Subcutaneous adipose tissue (tissue), 4 donors: ENCODE measurements around the gene UQCRC2. TPM values are rescaled to one million over a fixed set of nuclear protein-coding genes. Genes with fewer than 3 reads are reported as not detected.

Source experiments
- CTCF ChIP-seq: fragments of 450-650 bp; IDR thresholded peaks from one replicate; pipeline ENCODE4 v1.5.1; 2016; ENCODE audit warnings: low read depth, mild to moderate bottlenecking, control low read depth, antibody characterized with exemption, moderate library complexity
- total RNA-seq, 4 donors: library from RNA; depleted of rRNA; stranded (reverse); fragments of >200 nt; gene quantifications; one replicate each; pipeline ENCODE4 v1.1.0, GENCODE V29; 2016

Gene UQCRC2
- total RNA-seq, 4 donors from 2014 or later, result 139 to 149 (median 144) TPM

GRCh38 chr16:21964353-21964752 is 11.2 kb downstream of the UQCRC2 start:
- no peak for TF ChIP-seq CTCF

DNA sequence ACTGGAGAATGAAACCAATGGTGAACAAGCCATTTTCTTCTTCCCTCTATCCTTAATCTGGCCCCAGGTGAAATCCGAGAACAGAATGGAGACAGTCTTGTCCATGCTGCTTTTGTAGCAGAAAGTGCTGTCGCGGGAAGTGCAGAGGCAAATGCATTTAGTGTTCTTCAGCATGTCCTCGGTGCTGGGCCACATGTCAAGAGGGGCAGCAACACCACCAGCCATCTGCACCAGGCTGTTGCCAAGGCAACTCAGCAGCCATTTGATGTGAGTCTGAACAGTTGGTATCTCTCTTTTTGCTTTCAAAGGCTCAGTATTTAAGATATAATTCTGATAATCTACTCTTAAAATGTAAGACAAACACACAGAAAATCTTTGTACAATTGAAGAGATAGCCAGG is 18.7 kb downstream of the UQCRC2 start:
- no peak for TF ChIP-seq CTCF

- no peak for TF ChIP-seq CTCF
Observed at GRCh38 chr16:21973945-21974344, 20.8 kb downstream of the UQCRC2 start.

GRCh38 chr16:21980032-21980431 is 26.9 kb downstream of the UQCRC2 start:
- TF ChIP-seq CTCF, result no peak

- TF ChIP-seq CTCF, result no peak
Observed at GRCh38 chr16:21982108-21982507, 28.9 kb downstream of the UQCRC2 start.

GRCh38 chr16:21984062-21984461 is 30.9 kb downstream of the UQCRC2 start:
- no peak for TF ChIP-seq CTCF

DNA sequence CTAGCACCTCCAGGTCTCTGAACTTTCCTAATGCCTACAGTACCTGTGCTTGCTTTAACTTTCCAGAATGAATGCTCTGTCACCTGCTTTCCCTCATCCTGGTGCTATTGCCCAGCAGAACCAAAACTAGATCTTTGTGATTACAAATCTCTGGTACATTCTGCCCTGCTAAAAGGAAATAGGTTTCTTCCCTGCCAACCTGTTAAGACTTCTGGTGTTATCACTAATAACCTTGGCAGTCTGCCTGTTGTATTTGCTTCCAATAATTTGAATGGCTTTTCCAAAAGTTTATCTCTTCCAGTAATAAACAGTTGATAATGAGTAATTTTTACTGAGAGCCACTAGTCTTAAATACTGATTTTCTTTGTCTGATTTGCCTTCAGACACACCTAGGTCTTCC is 32.4 kb downstream of the UQCRC2 start:
- TF ChIP-seq CTCF, result no peak
